Activated CD8-positive, alpha-beta memory T cell treated with anti-CD3 and anti-CD28 coated beads for 36 hours (primary cell): ENCODE results near the gene CHD2. TPM values are rescaled to one million over a fixed set of nuclear protein-coding genes. Genes with fewer than 3 reads are reported as not detected.
"Not testable (repeated sequence)": the region's sequence is repeated elsewhere in the genome, so short reads cannot be mapped to it uniquely, and the experiment has no call there.

Experiments used
- CTCF ChIA-PET: fragments of 350-600 bp; sonication (Branson Sonifier 250); formaldehyde crosslinking; loops from one replicate; lab custom pipeline; 2021; ENCODE audit warnings: antibody characterized with exemption; lab: Charles Lee
- POLR2A ChIA-PET: fragments of 350-600 bp; sonication (Branson Sonifier 250); formaldehyde crosslinking; loops from one replicate; lab custom pipeline; 2021; ENCODE audit warnings: antibody characterized with exemption; lab: Charles Lee
- total RNA-seq, 2 experiments: library from RNA; stranded (reverse); gene quantifications; one replicate each; pipeline ENCODE4 v1.2.3, GENCODE V29; 2021

The CHD2 gene
- total RNA-seq, 2 experiments from 2014 or later = 90.6 to 92.3 TPM

DNA sequence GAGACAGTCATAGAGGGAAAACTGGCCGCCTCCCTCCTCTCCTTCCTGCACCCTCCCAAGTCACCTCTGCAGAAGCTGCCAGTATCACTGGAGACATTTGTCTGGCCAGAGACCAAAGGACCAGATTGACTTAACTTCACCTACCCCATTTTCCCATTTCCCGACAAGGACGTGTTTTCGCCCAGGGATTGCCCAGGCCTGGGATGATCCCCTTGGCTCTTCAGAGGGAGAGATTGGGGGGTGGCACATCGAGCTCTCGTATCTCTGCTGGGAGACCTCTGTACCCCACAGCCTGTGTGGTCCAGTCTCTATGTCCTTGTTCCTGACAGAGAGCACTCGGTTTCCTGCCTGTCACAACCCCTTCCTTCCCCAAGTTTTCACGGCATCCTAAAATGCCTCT, 157.5 kb downstream of the CHD2 start:
- ChIA-PET POLR2A (no interaction called here), CTCF (no interaction called here)

DNA sequence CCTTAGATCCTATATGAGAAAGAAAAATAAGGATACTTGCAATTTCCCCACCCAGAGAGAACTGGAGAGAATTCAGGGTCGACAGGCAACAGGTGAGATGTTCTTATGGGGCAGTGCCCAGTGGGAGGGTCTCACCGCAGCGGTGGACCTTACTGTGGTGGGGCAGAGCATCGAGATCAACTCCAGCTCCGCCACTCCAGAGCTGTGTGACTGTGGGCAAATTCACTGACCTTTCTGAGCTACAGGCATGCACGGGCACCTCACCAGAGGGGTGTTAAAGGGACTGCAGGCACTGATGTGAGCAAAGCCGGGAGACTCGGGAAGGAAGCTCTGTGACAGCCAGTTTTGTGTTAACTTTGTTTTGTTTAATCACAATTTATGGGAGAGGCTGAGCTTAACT, 158.0 kb downstream of the CHD2 start:
- CTCF ChIA-PET = no interaction called here
- POLR2A ChIA-PET = no interaction called here

DNA sequence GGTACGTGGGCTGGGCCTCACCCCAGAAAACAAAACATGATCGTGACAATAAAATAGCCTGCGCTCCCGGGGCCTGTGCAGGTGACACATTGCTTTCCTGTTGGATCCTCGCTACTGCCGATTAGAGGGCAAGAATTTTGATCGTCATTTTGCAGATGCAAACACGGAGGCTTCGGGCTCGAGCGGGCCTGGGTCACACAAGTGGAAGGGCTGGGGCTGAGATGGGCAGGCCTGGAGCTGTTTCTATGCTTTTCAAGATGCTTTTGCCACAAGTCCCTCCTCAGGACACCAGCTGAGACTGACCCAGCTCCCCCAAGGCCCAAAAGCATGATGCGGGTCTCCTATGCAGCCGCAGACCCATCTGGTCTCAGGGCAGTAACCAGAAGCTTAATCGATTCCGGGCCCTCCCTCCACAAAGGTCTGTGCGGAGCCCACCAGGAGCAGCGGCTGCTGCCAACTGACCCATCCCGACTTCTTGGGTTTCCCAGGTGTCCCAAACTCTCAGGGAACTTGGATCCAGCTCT, 158.8 kb downstream of the CHD2 start:
- CTCF ChIA-PET = interaction anchor here (0.9 kb wide), 1 partner anchor 28 kb away, joined by 3 read pairs; no protein-coding TSS in a partner anchor
- POLR2A ChIA-PET = no interaction called here

DNA sequence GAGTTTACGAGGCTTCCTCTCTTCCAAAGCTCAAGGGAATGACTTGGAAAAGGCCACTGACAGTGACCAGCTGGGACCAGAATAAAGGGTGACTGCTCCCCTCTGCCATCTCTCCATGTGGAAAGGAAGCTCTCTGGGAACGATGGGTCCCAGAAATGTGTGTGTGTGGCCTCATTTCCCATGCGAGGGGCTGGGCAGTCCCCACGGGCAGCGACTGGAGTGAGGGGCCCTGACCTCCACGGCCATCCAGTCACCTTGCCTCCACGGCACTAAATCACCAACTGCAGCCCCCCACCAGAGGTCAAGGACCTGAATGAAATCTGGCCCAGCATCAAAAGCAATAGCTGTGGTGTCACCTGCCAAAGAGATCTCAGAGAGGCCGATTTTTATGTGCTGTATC, 159.3 kb downstream of the CHD2 start:
- POLR2A ChIA-PET = no interaction called here

DNA sequence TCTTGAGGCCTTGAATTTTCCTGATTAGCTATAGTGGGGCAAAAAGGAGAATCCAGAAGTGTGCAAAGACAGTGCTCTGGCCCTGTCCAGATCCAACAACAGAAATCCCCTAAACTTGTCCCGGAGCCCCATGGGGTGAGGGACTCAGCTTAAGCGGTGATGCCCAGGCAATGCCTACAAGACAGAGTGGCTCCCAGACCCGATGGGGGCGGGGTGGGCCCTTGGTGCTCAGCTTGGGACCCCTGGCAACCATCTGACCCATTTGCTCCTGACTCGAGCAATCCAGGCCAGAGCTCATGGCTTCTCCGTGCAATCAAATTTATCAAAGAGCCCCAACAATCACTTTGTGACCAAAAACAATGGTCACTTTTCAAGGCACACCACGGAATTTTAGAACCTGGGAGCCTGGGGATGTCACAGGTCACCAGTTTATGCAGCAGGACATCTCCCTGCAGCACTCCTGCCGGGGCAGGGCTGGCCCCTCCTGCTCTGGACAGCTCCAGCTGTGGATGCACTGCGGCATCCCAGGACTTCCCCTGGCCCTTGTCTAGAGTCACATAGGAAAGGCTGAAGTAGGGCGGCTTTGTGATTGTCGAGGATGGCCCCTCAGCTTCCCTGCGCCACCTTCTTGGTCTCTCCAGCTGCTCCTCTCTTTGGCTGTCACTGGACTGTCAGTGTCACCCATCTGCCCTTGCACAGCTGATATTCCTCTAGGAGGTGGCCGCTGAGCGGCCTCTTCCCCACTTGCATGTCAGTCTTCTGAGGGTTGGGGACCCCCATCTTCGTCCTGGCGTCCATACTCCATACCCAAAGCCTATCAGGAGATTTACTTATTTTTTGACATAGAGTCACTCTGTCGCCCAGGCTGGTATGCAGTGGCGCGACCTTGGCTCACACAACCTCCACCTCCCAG, 160.5 kb downstream of the CHD2 start:
- POLR2A ChIA-PET = no interaction called here
- CTCF ChIA-PET = interaction anchor here (0.6 kb wide), 1 partner anchor 1727 kb away, joined by 3 read pairs; no protein-coding TSS in a partner anchor

More for the DNA sequence above, 159.3 kb downstream of the CHD2 start:
- CTCF ChIA-PET = interaction anchor here (0.9 kb wide), 1 partner anchor 29 kb away, joined by 3 read pairs; no protein-coding TSS in a partner anchor

DNA sequence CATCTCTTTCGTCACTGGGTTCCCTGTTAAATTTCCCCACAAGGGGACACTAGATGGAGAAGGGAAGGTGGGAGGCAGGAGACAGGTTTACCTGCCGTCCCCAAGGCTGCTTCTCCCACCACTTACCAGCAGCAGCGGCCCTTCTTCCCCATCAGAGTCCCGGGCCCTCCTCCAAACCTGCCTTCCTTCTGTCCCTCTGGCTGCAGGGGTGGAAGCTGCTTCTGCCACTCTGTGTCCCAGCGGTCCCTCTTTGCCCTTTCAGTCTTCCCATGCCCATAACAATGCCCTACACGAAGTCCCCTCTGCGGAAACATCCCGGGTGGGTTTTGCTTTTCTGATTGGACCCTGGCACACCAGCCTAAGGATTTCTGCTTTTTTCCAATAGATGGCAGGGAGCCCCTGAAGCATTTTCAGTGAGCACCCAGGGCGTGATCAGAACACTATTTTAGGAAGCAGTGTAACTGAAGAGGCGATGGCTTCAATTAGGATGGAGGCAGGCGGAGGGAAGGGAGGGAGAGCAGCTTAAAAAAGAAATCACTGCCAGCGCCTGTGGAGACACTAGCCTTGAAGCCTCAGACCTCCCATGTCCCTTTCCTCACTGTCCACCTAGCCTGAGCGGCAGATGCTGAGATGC, 162.6 kb downstream of the CHD2 start:
- POLR2A ChIA-PET, CTCF ChIA-PET: not testable (repeated sequence)

DNA sequence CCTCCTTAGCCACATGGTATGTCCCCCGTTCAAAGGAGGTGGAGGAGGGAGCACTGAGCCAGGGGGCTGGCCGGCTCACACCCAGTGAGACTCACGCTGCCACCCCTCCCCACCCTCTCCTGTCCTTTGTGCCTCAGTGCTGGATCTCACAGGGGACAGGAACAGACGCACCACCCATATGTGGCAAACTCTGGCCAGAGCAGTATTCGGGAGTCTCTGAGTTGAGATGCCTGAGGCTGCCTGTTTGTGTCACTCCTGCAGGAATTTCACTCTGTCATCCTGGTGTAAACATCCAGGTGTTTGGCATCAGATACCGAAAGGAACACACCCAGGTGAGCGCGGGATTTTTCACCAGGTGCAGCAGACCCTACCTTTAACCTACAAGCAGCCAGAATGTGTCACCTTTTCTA, 163.1 kb downstream of the CHD2 start:
- ChIA-PET POLR2A (no interaction called here), CTCF (interaction anchor here (1.2 kb wide), 1 partner anchor 16 kb away, joined by 3 read pairs; no protein-coding TSS in a partner anchor)

DNA sequence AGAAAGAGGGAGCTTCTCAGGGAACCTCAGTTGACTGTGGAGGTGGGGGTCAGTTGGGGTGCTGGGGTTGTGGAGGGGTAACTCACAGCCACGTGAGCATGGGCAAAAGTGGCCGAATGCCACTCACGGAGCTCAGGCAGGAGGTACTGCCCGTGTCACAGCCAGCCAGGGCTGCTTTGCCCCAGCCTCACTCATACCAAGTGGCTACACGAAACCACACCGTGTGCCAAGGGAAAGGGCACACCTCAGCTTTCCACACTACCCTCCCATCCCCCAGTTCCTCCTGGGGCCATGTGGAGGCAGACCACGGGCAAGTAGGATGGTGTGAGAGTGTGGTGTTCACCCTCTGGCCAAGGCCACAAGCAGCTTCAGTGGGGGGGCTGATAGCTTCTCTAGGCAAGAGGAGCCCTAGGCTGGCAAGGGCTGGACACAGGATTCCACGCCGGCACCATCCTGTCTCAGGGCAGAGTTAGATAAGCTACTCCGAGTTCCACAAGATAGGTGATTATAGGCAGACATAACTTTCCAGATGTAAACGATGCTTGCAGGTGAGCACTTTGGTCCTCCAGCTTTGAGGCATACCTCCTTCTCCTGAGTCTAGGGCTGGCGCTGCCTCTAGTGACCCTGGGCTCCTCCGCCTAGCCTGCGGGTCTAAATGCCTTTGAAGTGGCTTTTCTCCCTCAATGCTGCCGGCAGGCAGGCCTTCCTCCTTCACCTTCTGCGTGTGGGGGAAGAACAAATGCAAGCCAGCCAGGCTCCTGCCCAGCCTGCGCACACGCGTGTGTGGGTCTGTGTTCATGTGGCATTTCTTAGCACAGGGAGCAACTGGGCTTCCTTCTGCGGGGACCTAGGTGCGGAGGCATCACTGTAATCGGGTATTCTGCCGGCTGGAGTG, 163.9 kb downstream of the CHD2 start:
- CTCF ChIA-PET = interaction anchor here (1.2 kb wide), 1 partner anchor 17 kb away, joined by 3 read pairs; no protein-coding TSS in a partner anchor

DNA sequence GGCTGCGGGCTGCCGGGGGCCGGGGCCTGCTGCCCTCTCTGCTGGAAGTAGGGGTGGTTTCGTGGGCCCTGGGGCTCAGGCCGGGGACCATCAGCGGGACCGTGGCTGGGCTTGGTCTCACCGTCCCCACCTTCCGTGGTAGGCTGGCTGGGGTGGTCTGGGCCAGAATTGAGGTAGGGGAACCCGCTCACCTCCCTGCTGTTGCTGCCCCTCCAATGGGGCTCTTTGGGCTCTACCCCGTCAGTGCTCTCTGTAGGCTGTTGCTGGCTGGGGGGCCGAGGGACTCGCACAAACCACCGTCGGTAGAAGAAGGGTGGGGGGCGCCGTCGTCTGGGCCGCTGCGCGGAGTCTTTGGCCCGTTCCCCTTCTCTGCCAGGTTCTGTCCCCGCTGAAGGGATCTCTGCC, 165.5 kb downstream of the CHD2 start:
- POLR2A ChIA-PET = no interaction called here
- CTCF ChIA-PET = interaction anchor here (0.7 kb wide), 1 partner anchor 1188 kb away, joined by 3 read pairs; no protein-coding TSS in a partner anchor

More for the DNA sequence above, 163.9 kb downstream of the CHD2 start:
- POLR2A ChIA-PET = no interaction called here

DNA sequence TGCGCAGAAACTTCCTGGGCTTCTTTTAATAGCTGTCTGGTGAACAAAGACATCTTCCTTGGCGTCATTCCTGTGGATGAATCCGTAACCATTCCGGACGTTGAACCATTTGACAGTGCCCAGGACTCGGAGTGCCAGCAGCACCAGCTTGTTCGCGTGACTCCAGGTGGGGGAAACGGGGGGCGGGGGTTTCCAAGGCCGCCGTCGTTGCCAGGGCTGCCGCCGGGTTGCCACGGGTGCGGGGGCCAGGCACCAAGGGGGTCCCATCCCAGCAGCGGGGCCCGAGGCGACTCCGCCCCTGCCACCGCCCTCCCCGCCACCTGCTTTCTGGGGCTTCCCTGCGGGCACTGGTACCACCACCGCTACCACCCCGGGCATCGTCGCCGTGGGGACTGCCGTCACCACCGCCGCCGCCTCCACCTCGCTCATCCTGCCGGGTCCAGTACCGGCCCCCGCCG, 166.1 kb downstream of the CHD2 start:
- POLR2A ChIA-PET = no interaction called here
- CTCF ChIA-PET = interaction anchor here (0.7 to 1.3 kb wide), 2 partner anchors 22 to 1187 kb away, joined by 3 read pairs; no protein-coding TSS in a partner anchor

DNA sequence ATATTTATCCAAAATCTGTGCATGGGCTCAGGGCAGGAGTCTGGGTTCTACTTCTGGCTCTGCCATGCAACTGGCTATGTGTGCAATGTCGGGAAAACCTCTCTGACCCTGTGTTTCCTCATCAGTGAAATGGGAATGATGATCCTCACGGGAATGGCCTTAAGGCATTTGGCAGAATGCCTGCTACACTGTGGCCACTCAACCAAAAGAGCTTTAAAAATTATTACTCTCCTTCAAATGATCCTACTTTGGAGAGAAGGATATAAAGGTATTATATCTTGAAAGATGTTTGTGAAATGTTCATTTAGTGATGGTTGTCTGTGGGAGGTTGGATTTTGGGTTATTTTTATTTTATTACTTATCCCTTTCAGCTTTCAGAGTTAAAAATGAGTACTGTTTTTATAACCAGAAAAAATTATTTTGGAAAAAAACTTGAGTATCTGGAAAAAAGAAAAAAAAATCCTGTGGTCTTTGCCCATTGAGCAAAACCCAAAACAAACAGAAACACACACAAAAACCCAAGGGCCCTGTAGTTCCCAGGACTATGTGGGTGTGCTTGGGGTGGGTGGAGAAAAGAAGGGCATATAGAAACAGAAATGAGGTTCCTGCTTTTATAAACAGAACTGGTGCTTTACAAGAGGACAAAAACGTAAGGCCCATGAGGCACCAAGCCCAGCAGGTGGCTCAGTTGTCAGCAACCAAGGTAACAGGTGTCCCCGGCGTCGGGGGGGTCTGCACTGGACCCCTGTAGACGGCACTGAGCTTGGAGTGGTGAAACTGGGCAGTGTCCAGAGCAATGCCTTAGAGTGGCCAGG, 166.9 kb downstream of the CHD2 start:
- ChIA-PET CTCF (interaction anchor here (1.3 kb wide), 1 partner anchor 21 kb away, joined by 3 read pairs; no protein-coding TSS in a partner anchor), POLR2A (no interaction called here)

DNA sequence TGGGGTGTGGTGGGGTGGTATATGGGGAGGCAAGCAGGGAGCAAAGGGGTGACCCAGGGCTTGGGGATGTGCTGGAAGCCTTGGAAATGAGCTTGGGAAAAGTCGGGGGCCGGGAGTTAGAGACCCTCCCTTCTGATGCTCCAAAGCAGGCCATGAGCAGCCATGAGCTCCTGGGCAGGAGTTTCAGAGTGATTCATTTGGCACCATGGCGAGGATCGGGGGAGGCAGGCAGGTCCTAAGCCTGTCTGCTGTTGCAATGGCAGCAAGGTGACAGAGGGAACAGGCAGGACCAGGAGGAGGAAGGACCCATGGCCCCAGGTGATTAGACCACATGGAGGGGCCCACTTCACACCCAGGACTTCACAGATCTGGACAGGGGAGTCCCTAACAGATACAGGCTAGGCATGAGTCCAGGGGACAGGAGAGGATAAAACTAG, 167.5 kb downstream of the CHD2 start:
- POLR2A ChIA-PET = no interaction called here
- CTCF ChIA-PET = interaction anchor here (1.3 kb wide), 1 partner anchor 21 kb away, joined by 3 read pairs; no protein-coding TSS in a partner anchor

DNA sequence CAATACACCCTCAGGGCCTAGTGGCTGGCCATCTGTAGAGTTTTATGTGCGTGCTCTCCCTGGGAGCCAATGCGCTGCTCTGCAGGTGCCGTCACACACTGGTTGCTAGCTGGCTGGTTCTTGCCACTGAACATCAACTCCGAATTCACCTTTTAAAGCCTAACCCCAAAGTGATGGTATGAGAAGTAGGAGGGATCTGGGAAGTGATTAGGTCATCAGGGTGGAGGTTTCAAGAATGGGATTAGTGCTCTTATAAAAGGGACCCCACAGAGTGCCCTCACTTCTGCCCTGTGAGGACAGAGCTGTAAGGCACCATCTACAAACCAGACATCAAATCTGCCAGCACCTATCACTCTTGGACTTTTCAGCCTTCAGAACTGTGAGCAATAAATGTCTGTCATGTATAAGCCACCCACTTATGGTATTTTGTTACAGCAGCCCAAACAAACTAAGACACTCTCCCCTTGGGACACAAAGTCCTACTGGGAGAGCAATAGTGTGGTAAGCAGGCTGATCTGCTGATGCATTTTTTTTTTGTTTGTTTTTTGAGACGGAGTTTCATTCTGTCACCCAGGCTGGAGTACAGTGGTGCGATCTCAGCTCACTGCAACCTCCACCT, 168.6 kb downstream of the CHD2 start:
- ChIA-PET CTCF (no interaction called here), POLR2A (no interaction called here)

DNA sequence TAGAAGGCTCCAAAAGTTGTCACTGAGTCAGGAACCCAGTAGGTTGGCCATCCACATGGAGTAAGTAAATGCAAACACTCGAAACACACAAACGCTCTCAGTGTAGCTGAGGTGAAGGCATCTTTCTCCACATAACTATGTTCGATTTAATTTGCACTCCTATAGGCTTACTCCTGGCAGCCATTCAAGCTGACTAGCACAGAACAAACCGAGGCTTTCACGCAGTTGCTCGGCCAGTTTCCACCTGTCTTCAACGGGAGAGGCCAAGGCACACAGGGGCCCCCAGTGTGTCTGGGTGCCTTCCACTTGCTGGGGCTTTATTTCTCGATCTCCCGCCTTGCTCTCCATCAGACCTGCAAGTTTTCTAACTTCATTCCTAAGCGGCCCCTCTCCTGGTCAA, 170.0 kb downstream of the CHD2 start:
- POLR2A ChIA-PET = no interaction called here
- CTCF ChIA-PET = interaction anchor here (1.2 to 1.9 kb wide), 2 partner anchors 17 to 34 kb away, joined by 4 to 6 read pairs; no protein-coding TSS in a partner anchor

DNA sequence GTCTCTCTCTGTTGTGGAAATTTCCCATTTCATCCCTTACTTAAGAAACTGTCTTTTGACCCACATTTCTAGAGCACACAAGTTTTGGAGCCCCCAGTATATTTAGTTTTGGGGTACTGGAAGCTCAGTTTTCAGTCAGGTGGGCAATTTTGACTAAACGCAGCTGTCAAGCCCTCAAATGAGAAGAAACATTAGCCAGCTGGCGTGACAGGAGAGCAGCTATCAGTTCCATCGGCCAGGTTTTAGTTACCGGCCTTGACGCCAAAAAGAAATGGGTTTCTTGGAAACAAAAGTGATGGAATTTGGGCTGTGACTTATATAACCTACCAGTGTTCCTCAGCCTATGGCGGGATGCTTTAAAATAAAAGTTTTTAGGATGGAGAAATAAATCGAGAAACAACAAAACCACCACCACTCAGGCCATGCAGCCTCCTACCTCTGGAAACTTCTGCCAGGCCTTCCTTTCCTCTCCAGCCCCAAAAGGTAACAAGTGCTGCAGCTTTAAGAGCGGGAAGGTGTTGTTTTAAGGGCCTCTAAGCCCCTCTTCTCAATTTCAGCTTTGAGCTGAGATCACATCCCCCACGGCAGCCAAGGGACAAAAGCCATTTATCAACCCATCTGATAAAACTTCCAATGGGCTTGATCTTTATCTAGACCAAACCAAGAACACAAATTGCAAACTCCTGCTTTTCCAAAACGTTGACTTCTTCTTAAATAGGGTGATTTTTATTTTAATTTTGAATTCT, 170.6 kb downstream of the CHD2 start:
- POLR2A ChIA-PET = no interaction called here
- CTCF ChIA-PET = interaction anchor here (1.2 to 1.9 kb wide), 2 partner anchors 17 to 35 kb away, joined by 4 to 6 read pairs; no protein-coding TSS in a partner anchor

DNA sequence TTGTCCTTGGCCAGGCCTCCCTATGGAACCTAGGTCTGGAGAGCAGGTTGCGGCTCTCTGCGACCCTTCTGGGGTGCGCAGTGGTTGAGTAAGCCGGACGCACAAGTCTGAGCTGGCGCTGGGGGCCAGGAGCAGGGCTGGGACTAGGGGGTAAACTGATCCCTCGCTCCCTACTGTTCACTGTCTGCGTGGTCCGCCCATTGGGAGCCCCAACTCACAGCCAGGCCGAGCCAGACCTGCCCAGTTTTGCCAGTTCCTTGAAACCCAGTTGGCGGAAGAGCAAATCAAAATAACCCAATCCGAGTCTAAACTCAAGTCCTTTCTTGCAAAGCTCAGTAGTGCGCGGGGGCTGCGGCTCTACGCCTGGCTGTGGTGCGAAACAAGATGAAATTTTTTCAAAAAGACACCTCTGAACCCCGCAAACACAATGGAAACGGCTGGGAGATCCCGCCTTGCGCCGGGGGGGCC, 171.4 kb downstream of the CHD2 start:
- ChIA-PET CTCF (interaction anchor here (1.2 to 1.9 kb wide), 2 partner anchors 17 to 36 kb away, joined by 4 read pairs; no protein-coding TSS in a partner anchor), POLR2A (no interaction called here)
